Measurements from ENCODE around the gene RNU5D-1. TPM values are rescaled to one million over a fixed set of nuclear protein-coding genes. Genes with fewer than 3 reads are reported as not detected.

RNU5D-1 gene
- total RNA-seq, 4 donors from 2014 or later, result not detected

GRCh38 chr1:44707959-44708831, 22.8 kb downstream of the RNU5D-1 start:
- DNase-seq (ENCODE audit: low spot score in 2 of 2), result peak in 1 of 2 donors; percentile 51
- H3K4me3 ChIP-seq (ENCODE audit: low read depth, poor library complexity, severe bottlenecking), result no peak overlapping the region
- TF ChIP-seq CTCF (IDR thresholded peaks at IDR 0.05) (no peak), POLR2A (IDR thresholded peaks at IDR 0.05) (no peak)
- intact Hi-C loops (cut with DNase I; ENCODE audit: low total_unique reads), result no loop called here
- WGBS, 2 donors, result 37 to 43% methylated on average over 15 of the region's 15 CpGs

GRCh38 chr1:44707112-44707881, 23.7 kb downstream of the RNU5D-1 start:
- WGBS, 2 donors, result 83 to 92% methylated on average over 6 of the region's 6 CpGs
- no peak overlapping the region for H3K4me3 ChIP-seq (ENCODE audit: low read depth, poor library complexity, severe bottlenecking)
- no peak for DNase-seq (ENCODE audit: low spot score in 2 of 2)
- intact Hi-C loops (cut with DNase I; ENCODE audit: low total_unique reads), result no loop called here
- no peak for TF ChIP-seq CTCF (IDR thresholded peaks at IDR 0.05)
- TF ChIP-seq POLR2A (IDR thresholded peaks at IDR 0.05), result no peak

GRCh38 chr1:44705938-44706337, 25.0 kb downstream of the RNU5D-1 start:
- no peak for TF ChIP-seq CTCF (IDR thresholded peaks at IDR 0.05)
- TF ChIP-seq POLR2A (IDR thresholded peaks at IDR 0.05), result no peak
- no peak for DNase-seq (ENCODE audit: low spot score in 2 of 2)
- intact Hi-C loops (cut with DNase I; ENCODE audit: low total_unique reads), result no loop called here
- WGBS, 2 donors, result 71 to 83% methylated on average over 2 of the region's 2 CpGs
- no peak overlapping the region for H3K4me3 ChIP-seq (ENCODE audit: low read depth, poor library complexity, severe bottlenecking)

- no peak for DNase-seq (ENCODE audit: low spot score in 2 of 2)
- no peak for TF ChIP-seq CTCF (IDR thresholded peaks at IDR 0.05)
- no peak for TF ChIP-seq POLR2A (IDR thresholded peaks at IDR 0.05)
- H3K4me3 ChIP-seq (ENCODE audit: low read depth, poor library complexity, severe bottlenecking), result no peak overlapping the region
- intact Hi-C loops (cut with DNase I; ENCODE audit: low total_unique reads), result no loop called here
- WGBS, 2 donors, result 79 to 80% methylated on average over 6 of the region's 6 CpGs
These were observed 25.5 kb downstream of the RNU5D-1 start for GRCh38 chr1:44705470-44705869.

GRCh38 chr1:44701141-44701573, 29.8 kb downstream of the RNU5D-1 start:
- H3K4me3 ChIP-seq (ENCODE audit: low read depth, poor library complexity, severe bottlenecking), result no peak overlapping the region
- WGBS, 2 donors, result 72 to 80% methylated on average over 7 of the region's 7 CpGs
- no peak for TF ChIP-seq CTCF (IDR thresholded peaks at IDR 0.05)
- TF ChIP-seq POLR2A (IDR thresholded peaks at IDR 0.05), result no peak
- intact Hi-C loops (cut with DNase I; ENCODE audit: low total_unique reads), result no loop called here
- no peak for DNase-seq (ENCODE audit: low spot score in 2 of 2)

Measured in lower leg skin (tissue), 4 donors.